Neural progenitor cell (in vitro differentiated cells): Measurements from ENCODE around the gene HHEX. TPM values are rescaled to one million over a fixed set of nuclear protein-coding genes. Genes with fewer than 3 reads are reported as not detected.

ENCODE experiments used
- DNase-seq: peaks from one replicate; pipeline ENCODE4 v3.0.0-alpha.2; 2016; ENCODE audit warnings: low spot score
- H2AFZ ChIP-seq: fragments of 200-600 bp; sonication (generic); replicated peaks from 2 replicates; pipeline ENCODE4 v1.6.1; 2016; ENCODE audit warnings: antibody characterized with exemption
- H3F3A ChIP-seq: fragments of 200-600 bp; sonication (generic); 2 replicates; pipeline ENCODE4 v1.6.1; 2016; ENCODE audit warnings: antibody characterized with exemption, low read depth
- H3K27ac ChIP-seq: fragments of 200-600 bp; sonication (generic); 2 replicates; pipeline ENCODE4 v1.5.1; 2016; ENCODE audit warnings: mild to moderate bottlenecking
- H3K27me3 ChIP-seq: fragments of 200-600 bp; sonication (generic); 2 replicates; pipeline ENCODE4 v1.6.1; 2016; ENCODE audit warnings: mild to moderate bottlenecking, moderate library complexity
- H3K36me3 ChIP-seq: fragments of 200-600 bp; sonication (generic); 2 replicates; pipeline ENCODE4 v1.5.1; 2016
- H3K4me1 ChIP-seq: fragments of 200-600 bp; sonication (generic); 2 replicates; pipeline ENCODE4 v1.6.1; 2016; ENCODE audit warnings: mixed run types
- H3K4me2 ChIP-seq: fragments of 200-600 bp; sonication (generic); 2 replicates; pipeline ENCODE4 v1.6.1; 2016
- H3K4me3 ChIP-seq: fragments of 200-600 bp; sonication (generic); 2 replicates; pipeline ENCODE4 v1.5.1; 2016
- H3K79me2 ChIP-seq: fragments of 200-600 bp; sonication (generic); 2 replicates; pipeline ENCODE4 v1.6.1; 2016; ENCODE audit warnings: low read depth
- H3K9ac ChIP-seq: fragments of 200-600 bp; sonication (generic); 2 replicates; pipeline ENCODE4 v1.6.1; 2016
- H3K9me3 ChIP-seq: fragments of 200-600 bp; sonication (generic); 2 replicates; pipeline ENCODE4 v1.5.1; 2016; ENCODE audit warnings: low read depth
- H4K20me1 ChIP-seq: fragments of 200-600 bp; sonication (generic); 2 replicates; pipeline ENCODE4 v1.6.1; 2016; ENCODE audit warnings: low read depth
- H3K27ac Mint-ChIP-seq: 3 replicates; pipeline ENCODE4 v1.8.0; 2021; ENCODE audit warnings: mixed read lengths
- H3K27me3 Mint-ChIP-seq: 2 replicates; pipeline ENCODE4 v1.8.0; 2022; ENCODE audit warnings: low read depth, mild to moderate bottlenecking, inconsistent platforms, moderate library complexity, mixed read lengths; ENCODE audit not compliant: insufficient read depth
- H3K36me3 Mint-ChIP-seq: 3 replicates; pipeline ENCODE4 v1.8.0; 2021; ENCODE audit warnings: mixed read lengths
- H3K4me1 Mint-ChIP-seq: 3 replicates; pipeline ENCODE4 v1.8.0; 2021; ENCODE audit warnings: mixed read lengths
- H3K4me3 Mint-ChIP-seq: 3 replicates; pipeline ENCODE4 v1.8.0; 2021; ENCODE audit warnings: mild to moderate bottlenecking, moderate library complexity, mixed read lengths
- H3K9me3 Mint-ChIP-seq: 3 replicates; pipeline ENCODE4 v1.8.0; 2020; ENCODE audit warnings: mixed read lengths
- CTCF ChIP-seq: fragments of 200-600 bp; sonication (generic); IDR thresholded peaks from 2 replicates; pipeline ENCODE4 v1.5.1; 2017; ENCODE audit warnings: antibody characterized with exemption, mild to moderate bottlenecking
- EZH2 ChIP-seq: fragments of 200-600 bp; sonication (generic); IDR thresholded peaks from 2 replicates; pipeline ENCODE4 v1.6.1; 2017; ENCODE audit warnings: antibody characterized with exemption, mild to moderate bottlenecking, moderate library complexity
- EZH2phosphoT487 ChIP-seq: fragments of 200-600 bp; sonication (generic); IDR thresholded peaks from 2 replicates; pipeline ENCODE4 v1.6.1; 2017; ENCODE audit warnings: antibody characterized with exemption
- total RNA-seq: library from RNA; depleted of rRNA; stranded (reverse); fragments of >200 nt; gene quantifications from 2 replicates; pipeline ENCODE4 v1.2.3, GENCODE V29; 2015; ENCODE audit warnings: low replicate concordance

The HHEX gene
- total RNA-seq, 1 donor from 2014 or later, result not detected

- Histone ChIP-seq H4K20me1 (peaks cover 12% of the 10 kb centered on the region), H3F3A (no peaks in the 10 kb centered on the region), H3K4me1 (no peaks in the 10 kb centered on the region), H3K27ac (no peak overlapping the region), H3K36me3 (no peaks in the 10 kb centered on the region), H3K79me2 (no peaks in the 10 kb centered on the region), H3K4me3 (peak overlapping the region; percentile 5), H3K4me2 (peak overlapping the region; percentile 62), H3K9me3 (no peaks in the 10 kb centered on the region), H3K9ac (no peak overlapping the region), H3K27me3 (peaks cover 94% of the 10 kb centered on the region), H2AFZ (no peak overlapping the region)
- Mint-ChIP-seq H3K4me3 (peak overlapping the region; percentile 80), H3K4me1 (peaks cover 10% of the 10 kb centered on the region), H3K36me3 (no peaks in the 10 kb centered on the region), H3K9me3 (no peaks in the 10 kb centered on the region), H3K27me3 (peaks cover 51% of the 10 kb centered on the region), H3K27ac (no peak overlapping the region)
- DNase-seq, result peak; percentile 19
- TF ChIP-seq CTCF (no peak), EZH2 (peak; percentile 74), EZH2phosphoT487 (peak; percentile 77)
Observed at GRCh38 chr10:92699518-92700381, 10.0 kb downstream of the HHEX start.

- Histone ChIP-seq H3K4me3 (no peak overlapping the region), H3K9ac (no peak overlapping the region), H3K4me1 (no peaks in the 10 kb centered on the region), H3K27ac (no peak overlapping the region), H2AFZ (no peak overlapping the region), H3F3A (no peaks in the 10 kb centered on the region), H3K36me3 (no peaks in the 10 kb centered on the region), H4K20me1 (no peaks in the 10 kb centered on the region), H3K4me2 (no peak overlapping the region), H3K27me3 (peaks cover 75% of the 10 kb centered on the region), H3K9me3 (no peaks in the 10 kb centered on the region), H3K79me2 (no peaks in the 10 kb centered on the region)
- Mint-ChIP-seq H3K27me3 (peaks cover 29% of the 10 kb centered on the region), H3K9me3 (no peaks in the 10 kb centered on the region), H3K27ac (no peak overlapping the region), H3K4me3 (no peak overlapping the region), H3K4me1 (peaks cover 6% of the 10 kb centered on the region), H3K36me3 (no peaks in the 10 kb centered on the region)
- TF ChIP-seq EZH2phosphoT487, result no peak
- no peak for TF ChIP-seq CTCF
- no peak for TF ChIP-seq EZH2
- DNase-seq, result no peak
Observed at GRCh38 chr10:92702301-92702916, 12.7 kb downstream of the HHEX start.

- no peaks in the 10 kb centered on the region for H3K27me3 ChIP-seq
- no peak overlapping the region for H3K27ac ChIP-seq
- no peaks in the 10 kb centered on the region for H3F3A ChIP-seq
- no peak for DNase-seq
- H3K27ac Mint-ChIP-seq, result no peak overlapping the region
- no peak overlapping the region for H3K4me2 ChIP-seq
- peaks cover 3% of the 10 kb centered on the region for H3K27me3 Mint-ChIP-seq
- no peak overlapping the region for H3K4me3 ChIP-seq
- H3K79me2 ChIP-seq, result no peaks in the 10 kb centered on the region
- H2AFZ ChIP-seq, result no peak overlapping the region
- no peaks in the 10 kb centered on the region for H3K9me3 ChIP-seq
- no peak for TF ChIP-seq EZH2
- no peak for TF ChIP-seq CTCF
- no peak for TF ChIP-seq EZH2phosphoT487
- no peak overlapping the region for H3K4me3 Mint-ChIP-seq
- no peaks in the 10 kb centered on the region for H3K36me3 Mint-ChIP-seq
- H4K20me1 ChIP-seq, result no peaks in the 10 kb centered on the region
- no peak overlapping the region for H3K9ac ChIP-seq
- no peaks in the 10 kb centered on the region for H3K36me3 ChIP-seq
- H3K4me1 ChIP-seq, result no peaks in the 10 kb centered on the region
- H3K9me3 Mint-ChIP-seq, result peaks cover 7% of the 10 kb centered on the region
- H3K4me1 Mint-ChIP-seq, result no peaks in the 10 kb centered on the region
Observed at GRCh38 chr10:92712016-92712889, 22.5 kb downstream of the HHEX start.
